HG02981 (cell line): ENCODE data around the gene OR6C76.
"Not testable (repeated sequence)": the region's sequence is repeated elsewhere in the genome, so short reads cannot be mapped to it uniquely, and the experiment has no call there.

ENCODE experiments used
- ATAC-seq: cut with Tn5 transposase; IDR thresholded peaks from one replicate; pipeline ENCODE4 v1.9.1; 2021; ENCODE audit warnings: mild to moderate bottlenecking, moderate library complexity; ENCODE audit not compliant: unreplicated experiment

OR6C76 gene

DNA sequence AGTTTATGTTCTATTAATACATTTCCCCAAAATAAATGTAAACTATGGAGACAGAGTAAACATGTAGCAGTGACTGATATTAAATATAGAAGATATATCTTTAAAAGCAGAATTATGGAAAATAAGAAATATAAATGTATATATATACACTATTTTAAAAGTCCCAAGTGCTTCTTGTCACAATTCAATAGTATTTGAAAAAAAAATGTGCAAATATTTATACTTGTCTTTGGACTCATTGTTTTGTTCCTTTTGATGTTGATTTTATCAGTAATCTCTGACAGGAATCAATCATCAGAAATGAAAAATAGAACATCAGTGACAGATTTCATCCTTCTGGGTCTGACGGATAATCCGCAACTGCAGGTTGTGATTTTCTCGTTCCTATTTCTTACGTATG is at the start of gene OR6C76:
Gene OR6C76, plus strand, starts transcription at position 301 of the 400 bp plus-strand sequence. Its CDS starts 0 bp downstream, at position 301.
- ATAC-seq = no peak

DNA sequence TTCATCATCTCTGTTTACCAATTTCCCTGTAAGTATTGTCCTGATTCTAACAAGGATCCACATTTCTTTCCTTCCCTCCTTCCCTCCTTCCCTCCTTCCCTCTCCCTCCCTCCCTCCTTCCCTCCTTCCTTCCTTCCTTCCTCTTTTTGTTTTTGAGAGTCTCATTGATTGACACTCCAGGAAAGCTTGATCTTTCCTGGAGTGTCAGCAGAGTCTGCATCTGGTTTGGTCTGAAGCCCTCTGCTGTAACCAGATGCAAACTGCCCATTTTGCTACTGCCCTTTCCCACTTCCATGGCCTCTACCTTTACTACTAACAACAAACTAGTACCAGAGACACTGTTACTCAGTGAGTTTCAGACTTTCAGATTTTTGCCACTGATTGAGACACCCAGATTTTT is 40.2 kb upstream of the OR6C76 start:
- no peak for ATAC-seq

DNA sequence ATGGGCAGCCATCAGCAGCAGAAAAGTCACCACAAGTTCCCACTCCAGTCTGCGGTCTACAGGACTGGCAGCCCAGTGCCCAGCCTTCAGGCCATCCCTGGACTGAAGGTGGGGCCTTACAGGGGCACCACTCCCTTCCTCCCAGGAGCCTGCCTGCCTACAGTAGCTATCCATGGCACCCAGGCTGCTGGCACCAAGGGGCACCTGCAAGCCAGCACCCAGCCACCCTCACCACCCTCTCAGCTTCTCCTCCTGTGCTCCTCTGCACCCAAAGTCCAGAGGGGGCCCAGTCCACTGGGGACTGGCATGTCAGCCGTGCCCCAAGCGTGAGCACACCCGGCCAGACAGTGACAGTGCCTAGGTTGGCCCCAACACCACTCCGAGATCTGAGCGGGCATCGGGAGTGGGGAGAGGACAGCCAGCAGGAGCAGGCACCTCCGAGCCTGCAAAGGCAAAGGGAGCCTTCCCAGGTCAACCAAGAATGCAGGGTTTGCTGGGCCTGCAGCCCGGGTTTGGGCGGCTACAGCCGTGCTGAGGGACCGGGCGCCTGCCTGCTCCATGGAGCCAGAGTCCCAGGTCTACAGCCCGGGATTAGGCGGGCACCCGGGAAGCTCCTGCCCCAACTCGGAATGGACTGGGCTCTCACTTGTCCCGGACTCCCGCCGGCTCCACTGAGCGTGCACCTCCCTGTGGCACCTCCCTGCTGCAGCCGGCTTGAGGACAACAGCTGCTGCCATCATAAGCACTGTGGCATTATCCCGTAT is 33.8 kb upstream of the OR6C76 start:
- no peak for ATAC-seq

DNA sequence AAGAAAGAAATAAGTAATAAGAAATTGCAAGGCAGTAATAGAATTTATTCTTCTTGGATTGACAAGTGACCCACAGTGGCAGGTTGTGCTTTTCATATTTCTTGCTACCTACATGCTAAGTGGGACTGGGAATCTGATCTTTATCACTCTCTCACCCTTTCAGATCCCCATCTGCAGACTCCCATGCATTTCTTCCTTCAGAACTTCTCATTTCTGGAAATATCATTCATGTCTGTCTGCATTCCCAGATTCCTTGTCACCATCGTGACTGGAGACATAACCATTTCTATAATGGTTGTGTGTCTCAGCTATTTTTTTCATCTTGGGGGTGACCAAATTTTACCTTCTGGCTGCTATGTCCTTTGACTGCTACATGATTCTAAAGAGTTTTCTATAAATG is 29.7 kb upstream of the OR6C76 start:
- ATAC-seq = no peak

DNA sequence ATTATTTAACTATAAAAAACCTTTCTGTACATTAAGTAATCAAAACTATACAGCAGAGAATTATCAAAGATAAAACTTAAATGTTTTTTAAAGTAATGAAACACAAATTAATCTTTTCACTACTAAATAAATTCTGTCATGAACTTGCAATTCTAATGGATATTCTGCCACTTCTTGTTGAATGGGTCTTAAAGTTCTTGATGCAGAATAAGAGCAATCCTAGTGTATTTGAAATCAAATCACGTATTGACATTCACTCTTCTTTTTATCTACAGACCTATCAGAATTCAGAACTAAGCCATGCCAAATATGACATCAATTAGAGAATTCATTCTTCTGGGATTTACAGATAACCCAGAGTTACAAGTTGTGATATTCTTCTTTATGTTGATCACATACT is 25.8 kb upstream of the OR6C76 start, which contains the start of gene OR6C65:
Gene OR6C65, plus strand, starts transcription at position 301 of the 400 bp plus-strand sequence. Its CDS starts 0 bp downstream, at position 301.
- ATAC-seq = no peak

DNA sequence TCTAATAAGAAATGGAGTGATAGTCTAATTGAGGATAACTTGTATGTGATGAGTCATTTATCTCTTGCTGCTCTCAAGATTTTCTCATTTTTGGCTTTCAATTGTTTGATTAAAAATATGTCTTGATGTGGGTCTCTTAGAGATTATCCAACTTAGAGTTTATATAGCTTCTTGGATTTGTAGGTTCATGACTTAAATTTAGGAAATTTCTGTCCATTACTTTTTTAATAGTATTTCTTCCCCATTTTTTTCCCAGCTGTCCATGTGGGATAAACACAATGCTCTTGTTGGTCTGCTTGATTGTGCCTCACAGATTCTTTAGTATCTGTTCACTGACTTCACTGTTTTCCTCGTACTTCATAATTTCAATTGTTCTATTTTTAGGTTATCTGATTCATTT is 18.2 kb upstream of the OR6C76 start:
- ATAC-seq = no peak

DNA sequence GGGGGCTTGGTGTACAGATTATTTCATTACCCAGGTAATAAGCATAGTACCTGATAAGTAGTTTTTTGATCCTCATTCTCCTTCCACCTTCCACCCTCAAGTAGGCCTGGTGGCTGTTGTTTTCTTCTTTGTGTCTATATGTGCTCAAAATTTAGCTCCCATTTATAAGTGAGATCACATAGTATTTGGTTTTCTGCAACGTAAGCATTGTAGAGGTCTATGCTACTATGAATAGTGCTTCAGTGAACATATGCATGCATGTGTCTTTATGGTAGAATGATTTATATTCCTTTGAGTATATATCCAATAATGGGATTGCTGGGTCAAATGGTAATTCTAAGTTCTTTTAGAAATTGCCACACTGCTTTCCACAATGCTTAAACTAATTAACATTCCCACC is 16.9 kb upstream of the OR6C76 start:
- ATAC-seq = not testable (repeated sequence)

DNA sequence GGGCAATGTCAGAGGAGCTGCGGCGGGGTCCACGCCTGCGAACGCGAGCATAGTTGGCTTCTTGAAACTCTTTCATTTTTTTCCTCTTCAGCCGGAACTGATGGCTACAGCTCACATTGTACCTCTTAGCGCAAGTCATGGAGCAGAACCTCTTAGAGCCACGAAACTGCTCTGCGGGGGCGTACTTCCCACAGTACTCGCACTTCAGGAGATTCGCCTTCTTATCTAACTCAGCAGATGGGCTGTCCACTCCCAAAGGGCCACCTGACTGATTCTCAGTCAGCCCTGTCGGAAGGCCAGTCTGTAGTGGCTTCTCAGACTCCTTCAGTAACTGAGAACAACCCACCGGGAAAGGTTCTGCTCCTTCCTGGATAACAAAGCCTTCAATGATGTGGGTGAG is 13.9 kb upstream of the OR6C76 start:
- ATAC-seq = not testable (repeated sequence)

DNA sequence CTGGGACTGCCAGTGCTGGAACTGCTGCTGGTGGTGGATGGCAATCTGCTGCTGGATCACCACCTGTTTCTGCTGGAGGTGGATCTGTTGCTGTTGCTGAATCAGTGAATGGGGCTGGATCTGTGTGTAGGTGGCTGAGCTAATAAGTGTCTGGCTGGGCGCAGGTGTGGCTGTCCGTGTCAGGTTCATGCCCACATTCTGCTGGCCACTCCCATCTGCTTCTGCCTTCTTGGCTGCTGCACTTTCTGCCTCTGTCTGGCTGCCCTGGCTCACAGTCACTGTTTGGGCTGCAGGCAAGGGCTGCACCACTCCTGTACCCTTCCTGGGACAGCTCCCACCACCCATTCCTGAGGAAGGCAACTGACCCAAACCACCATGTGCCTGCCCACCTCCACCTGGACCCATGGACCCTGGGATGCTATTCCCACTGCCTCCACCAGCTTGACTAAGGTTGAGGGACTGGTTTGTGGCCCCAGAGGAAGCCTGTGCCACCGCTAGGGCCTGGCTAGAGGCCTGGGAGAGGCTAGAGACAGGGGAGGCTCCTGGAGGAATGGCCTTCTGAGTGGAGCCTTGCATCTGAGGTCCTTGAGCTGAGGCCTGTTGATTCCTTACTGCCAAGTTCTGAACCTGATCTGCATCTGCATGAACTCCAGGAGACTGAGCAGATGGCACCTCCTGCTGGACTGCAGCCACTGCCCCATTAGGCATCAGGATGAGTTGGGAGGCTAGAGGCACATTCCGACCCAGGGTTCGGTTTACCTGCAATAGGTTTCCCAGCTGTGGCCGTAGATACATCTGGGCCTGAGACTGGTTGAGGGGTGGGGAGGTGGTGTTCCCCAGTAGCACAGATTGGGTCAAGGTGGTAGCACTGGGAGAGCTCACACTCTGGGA is 12.3 kb upstream of the OR6C76 start:
- not testable (repeated sequence) for ATAC-seq

DNA sequence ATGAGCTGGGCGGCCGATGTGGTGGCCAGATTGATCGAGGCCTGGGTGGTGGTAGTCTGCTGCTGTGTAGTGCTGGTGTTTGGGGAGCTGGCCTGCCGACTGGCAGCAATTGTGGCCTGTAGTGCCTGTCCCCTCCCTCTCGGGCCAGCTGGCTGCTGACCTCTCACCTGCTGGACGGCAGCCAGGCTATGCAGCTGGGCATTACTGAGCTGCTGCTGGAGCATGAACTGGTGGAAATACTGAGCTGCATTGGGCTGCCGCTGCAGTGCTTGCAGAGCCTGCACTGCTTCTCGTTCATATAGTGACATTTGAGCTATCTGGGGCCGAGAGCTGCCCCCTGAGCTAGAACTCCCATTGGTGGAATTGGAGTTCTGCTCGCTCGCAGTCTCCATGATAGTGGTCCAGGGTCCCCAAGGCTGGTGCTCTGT is 11.6 kb upstream of the OR6C76 start:
- ATAC-seq = not testable (repeated sequence)

DNA sequence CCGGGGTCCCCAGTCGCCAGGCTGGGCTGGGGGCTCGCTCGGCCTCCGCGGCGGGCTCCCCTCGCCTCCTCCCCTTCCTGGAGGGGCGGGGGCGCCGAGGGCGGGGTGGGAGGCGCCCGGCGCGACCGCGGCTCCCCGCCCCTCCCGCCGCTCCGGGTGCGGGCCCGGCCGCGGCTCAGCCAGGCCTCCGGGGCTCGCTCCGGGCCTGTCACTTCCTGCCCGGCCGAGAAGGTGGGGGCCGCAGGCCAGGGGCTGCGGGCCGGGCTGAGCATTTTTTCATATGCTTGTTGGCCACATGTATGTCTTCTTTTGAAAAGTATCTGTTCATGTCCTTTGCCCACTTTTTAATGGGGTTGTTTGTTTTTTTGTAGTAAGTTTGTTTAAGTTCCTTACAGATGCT is 11.2 kb upstream of the OR6C76 start:
- ATAC-seq = not testable (repeated sequence)

DNA sequence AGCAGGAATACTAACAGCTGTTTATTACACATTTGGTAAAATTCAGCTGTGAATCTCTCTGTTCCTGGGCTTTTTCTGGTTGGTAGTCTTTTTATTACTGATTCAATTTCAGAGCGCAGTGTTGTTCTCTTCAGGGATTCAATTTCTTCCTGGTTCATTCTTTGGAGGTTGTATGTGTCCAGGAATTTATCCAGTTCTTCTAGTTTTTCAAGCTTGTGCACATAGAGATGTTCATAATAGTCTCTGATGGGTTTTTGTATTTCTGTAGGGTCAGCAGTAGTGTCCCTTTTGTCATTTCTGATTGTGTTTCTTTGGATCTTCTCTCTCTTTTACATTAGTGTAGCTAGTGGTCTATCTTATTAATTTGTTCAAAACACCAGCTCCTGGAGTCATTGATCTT is 9.1 kb upstream of the OR6C76 start:
- no peak for ATAC-seq

DNA sequence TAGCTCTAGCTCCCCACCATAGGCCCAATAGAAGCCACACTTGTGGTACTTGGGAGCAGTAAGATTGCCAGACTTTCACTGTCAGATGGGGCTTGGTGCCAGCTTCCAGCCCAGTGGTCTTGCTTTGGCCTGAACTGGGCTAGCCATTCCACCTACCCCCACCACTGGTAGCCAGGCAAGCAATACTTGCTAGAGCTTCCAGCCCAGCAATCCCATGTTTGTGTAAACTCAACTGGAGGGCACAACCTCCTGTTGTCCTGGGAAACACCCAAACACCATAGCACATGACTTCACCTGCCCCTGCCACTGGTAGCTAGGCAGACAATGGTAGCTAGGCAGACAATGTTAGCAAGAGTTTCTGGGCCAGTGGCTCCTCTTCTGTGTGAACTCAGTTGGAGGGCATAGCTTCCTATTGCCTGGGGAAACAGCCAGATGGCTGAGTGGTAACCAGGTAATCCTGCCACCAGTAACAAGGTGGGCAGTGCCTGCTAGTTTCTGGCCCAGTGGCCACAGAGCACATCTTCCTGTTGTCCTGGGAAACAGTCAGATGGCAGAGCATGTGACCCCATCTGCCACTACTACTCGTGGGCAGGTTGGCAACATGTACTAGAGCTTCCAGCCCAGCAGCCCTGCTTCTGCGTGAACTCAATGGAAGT is 5.6 kb upstream of the OR6C76 start:
- no peak for ATAC-seq

DNA sequence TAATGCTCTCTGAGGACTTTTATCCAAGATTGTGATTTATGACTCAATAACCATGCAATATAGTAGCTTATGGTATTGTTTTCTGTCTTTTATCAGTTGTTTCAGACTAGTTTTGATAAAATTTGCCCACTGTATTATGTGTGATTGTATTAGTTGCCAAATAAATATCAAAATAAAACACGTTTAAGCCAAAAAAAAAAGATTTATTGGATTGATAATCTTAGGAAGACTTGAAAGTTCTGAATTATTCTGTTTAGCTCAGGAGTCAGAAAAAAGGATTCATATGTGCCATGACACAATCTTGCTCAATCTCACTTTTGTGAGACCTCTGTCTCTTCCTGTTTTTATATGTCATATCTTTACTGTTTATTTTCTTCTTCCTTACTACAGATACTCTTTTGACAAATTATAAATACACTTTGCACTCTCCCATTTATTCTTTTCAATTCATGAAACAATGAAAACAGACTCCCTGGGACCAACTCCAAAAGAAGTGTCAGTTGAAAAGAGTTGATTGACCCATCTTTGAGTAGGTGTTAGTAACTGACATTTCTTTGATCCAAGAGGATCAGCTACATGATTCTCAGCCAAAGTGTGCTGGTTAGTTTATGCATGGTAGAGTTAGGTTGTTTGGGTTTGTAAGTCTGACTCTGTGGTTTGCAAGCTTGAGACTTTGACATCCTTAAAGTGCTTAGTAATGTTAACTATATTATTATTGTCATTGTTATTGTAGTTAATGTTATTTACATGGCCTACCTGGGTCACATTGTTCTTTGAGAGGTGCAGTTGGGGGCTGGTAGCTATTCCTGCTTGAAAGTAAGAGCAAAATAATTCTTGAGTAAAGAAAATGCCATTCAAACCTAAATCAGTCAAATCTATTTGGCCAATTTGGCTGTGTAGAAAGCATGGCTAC is 2.5 kb downstream of the OR6C76 start:
- ATAC-seq = no peak

DNA sequence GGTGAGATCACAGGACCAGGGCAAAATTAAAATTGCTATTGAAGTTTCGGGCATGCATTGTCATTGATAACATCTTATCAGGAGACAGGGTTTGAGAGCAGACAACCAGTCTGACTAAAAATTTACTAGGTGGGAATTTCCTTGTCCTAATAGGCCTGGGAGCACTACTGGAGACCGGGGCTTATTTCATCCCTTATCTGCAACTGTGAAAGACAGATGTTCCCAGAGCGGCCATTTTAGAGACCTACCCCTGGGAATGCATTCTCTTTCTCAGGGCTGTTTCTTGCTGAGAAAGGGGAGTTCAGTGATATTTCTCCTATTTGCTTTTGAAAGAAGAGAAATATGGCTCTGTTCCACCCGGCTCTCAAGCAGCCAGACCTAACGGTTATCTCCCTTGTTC is 15.2 kb downstream of the OR6C76 start:
- not testable (repeated sequence) for ATAC-seq

DNA sequence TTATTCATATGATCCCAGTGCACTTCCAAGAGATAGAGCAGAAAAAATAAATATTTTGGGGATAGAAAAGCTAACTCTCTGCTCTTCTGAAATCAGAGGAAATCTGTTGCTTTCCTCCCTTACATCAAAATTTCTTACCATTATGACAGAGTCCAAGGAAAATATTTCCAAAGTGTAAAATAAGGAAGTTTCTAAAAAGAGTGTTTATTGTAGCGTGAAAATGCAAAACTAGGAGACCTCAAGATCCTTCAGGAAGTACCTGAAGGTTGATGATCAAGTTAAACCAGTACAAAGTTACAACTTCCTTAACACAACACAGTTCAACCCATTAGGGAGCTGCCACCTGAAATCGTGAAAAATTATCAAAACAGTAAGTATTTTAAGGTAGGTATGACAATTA is 17.7 kb downstream of the OR6C76 start, which contains the start of gene OR6C2:
Gene OR6C2, plus strand, starts transcription at position 301 of the 400 bp plus-strand sequence. CDS start 8,138 bp downstream, outside the sequence.
- no peak for ATAC-seq

DNA sequence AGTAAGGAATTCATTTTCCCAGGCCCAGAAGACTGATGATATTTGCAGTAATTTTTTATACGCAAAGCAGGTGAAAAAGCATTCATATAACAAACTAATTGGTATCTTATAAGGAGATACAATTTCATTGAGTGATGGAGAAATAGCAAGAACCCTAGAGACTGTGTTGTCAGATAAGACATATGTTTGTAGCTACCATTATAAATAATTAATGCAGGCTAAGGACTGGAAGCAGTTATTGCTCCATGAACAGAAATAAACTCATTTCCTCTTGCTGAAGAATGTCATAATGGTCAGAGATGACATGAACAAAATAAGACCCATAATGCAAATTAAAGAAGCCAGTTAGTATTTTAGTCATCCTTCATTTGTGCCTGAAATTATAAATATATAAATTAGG is 19.3 kb downstream of the OR6C76 start:
- no peak for ATAC-seq

DNA sequence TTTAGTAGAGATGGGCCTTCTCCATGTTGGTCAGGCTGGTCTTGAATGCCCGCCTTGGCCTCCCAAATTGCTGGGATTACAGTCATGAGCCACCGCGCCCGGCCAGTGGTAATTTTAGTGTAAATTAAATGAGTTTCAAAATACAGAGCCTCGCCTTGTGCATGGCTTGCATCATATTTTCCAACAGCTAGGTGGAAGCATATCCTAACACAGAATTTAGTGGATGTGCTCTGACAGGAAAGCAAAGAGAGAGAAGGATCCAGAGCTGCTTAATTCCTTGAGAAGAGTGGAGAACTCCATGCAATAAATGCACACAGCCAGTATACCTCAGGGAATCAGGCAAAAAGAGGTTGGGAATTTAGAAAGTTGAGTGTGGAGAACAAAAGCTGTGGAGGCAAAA is 20.3 kb downstream of the OR6C76 start:
- no peak for ATAC-seq

DNA sequence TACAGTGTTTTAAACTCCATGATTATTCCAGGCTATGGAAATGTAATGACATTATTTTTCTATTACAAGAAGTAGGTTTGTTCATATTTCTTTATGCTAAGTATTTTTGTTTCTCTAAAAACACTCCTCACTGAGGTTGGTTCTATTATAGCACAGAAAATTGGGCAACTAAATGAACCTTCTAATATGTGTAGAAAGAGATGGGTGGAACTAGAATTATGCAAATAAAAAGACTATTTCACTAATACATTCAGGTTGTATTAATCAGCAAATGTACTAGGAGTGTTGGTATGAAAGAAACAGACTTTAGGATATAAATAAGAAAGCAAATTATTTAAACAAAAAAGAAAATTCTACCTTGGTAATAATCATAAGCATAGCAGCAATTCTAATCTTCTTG is 22.8 kb downstream of the OR6C76 start:
- no peak for ATAC-seq

DNA sequence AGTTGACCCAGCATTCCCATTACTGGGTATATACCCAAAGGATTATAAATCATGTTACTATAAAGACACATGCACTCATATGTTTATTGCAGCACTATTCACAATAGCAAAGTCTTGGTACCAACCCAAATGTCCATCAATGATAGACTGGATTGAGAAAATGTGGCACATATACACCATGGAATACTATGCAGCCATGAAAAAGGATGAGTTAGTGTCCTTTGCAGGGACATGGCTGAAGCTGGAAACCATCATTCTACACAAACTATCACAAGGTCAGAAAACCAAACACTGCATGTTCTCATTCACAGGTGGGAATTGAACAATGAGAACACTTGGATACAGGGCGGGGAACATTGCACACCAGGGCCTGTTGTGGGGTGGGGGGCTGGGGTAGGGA is 38.9 kb downstream of the OR6C76 start:
- ATAC-seq = not testable (repeated sequence)
